ENCODE data around the gene KCNJ1. TPM values are rescaled to one million over a fixed set of nuclear protein-coding genes. Genes with fewer than 3 reads are reported as not detected.

Gene KCNJ1
- total RNA-seq, 4 donors from 2014 or later = 0.11 to 0.81 TPM; not detected in 2

GRCh38 chr11:128904656-128905344, 37.7 kb upstream of the KCNJ1 start:
- peak overlapping the region in 2 of 3 donors; percentile 40 to 62 for H3K4me3 ChIP-seq (replicated peaks in 1 of 3)
- peak; percentile 48 to 69 for DNase-seq
- no peaks in the 10 kb centered on the region for H3K9me3 ChIP-seq
- TF ChIP-seq CTCF (IDR thresholded peaks at IDR 0.05) = no peak
- TF ChIP-seq POLR2A (IDR thresholded peaks at IDR 0.05) = no peak
- peaks cover 4 to 8% of the 10 kb centered on the region in 2 donors for H3K4me1 ChIP-seq
- H3K27ac ChIP-seq = peak overlapping the region; percentile 43 to 68 (median 68)
- intact Hi-C loops (cut with DNase I) = no loop called here
- WGBS, 2 donors = 7 to 15% methylated on average over 16 to 25 of the region's 25 CpGs
- no peaks in the 10 kb centered on the region for H3K36me3 ChIP-seq
- no peaks in the 10 kb centered on the region for H3K27me3 ChIP-seq

- Histone ChIP-seq H3K27me3 (no peaks in the 10 kb centered on the region), H3K36me3 (no peaks in the 10 kb centered on the region), H3K27ac (no peak overlapping the region), H3K4me1 (peaks cover 4 to 8% of the 10 kb centered on the region in 2 donors), H3K4me3 (replicated peaks in 1 of 3) (no peak overlapping the region), H3K9me3 (no peaks in the 10 kb centered on the region)
- no peak for DNase-seq
- TF ChIP-seq CTCF (IDR thresholded peaks at IDR 0.05) (no peak), POLR2A (IDR thresholded peaks at IDR 0.05) (no peak)
- 69 to 79% methylated on average over 14 of the region's 14 CpGs for WGBS, 2 donors
- intact Hi-C loops (cut with DNase I) = no loop called here
Observed at GRCh38 chr11:128904303-128904655, 37.2 kb upstream of the KCNJ1 start.

- H3K4me3 ChIP-seq (replicated peaks in 1 of 3) = no peak overlapping the region
- 78 to 81% methylated on average over 14 to 17 of the region's 17 CpGs for WGBS, 2 donors
Observed at GRCh38 chr11:128903248-128904061, 36.4 kb upstream of the KCNJ1 start.

GRCh38 chr11:128902515-128903066, 35.5 kb upstream of the KCNJ1 start:
- intact Hi-C loops (cut with DNase I) = no loop called here
- H3K4me1 ChIP-seq = peaks cover 4 to 8% of the 10 kb centered on the region in 2 donors
- TF ChIP-seq CTCF (IDR thresholded peaks at IDR 0.05) = no peak
- no peak for TF ChIP-seq POLR2A (IDR thresholded peaks at IDR 0.05)
- 89 to 94% methylated on average over 10 of the region's 10 CpGs for WGBS, 2 donors
- no peaks in the 10 kb centered on the region for H3K27me3 ChIP-seq
- H3K9me3 ChIP-seq = no peaks in the 10 kb centered on the region
- H3K27ac ChIP-seq = no peak overlapping the region
- no peak overlapping the region for H3K4me3 ChIP-seq (replicated peaks in 1 of 3)
- H3K36me3 ChIP-seq = no peaks in the 10 kb centered on the region
- no peak for DNase-seq

More at GRCh38 chr11:128903248-128904061, 36.4 kb upstream of the KCNJ1 start:
- Histone ChIP-seq H3K36me3 (no peaks in the 10 kb centered on the region), H3K27ac (no peak overlapping the region), H3K9me3 (no peaks in the 10 kb centered on the region), H3K27me3 (no peaks in the 10 kb centered on the region), H3K4me1 (peaks cover 4 to 8% of the 10 kb centered on the region in 2 donors)
- intact Hi-C loops (cut with DNase I) = no loop called here
- peak in 1 of 2 donors; percentile 14 for DNase-seq
- TF ChIP-seq CTCF (IDR thresholded peaks at IDR 0.05) = no peak
- no peak for TF ChIP-seq POLR2A (IDR thresholded peaks at IDR 0.05)
